Memory B cell (primary cell): ENCODE data around the gene DECR2.
A peak's percentile ranks its signal among the peaks of the same experiment; 100 is the strongest.
"Not testable (repeated sequence)": the region's sequence is repeated elsewhere in the genome, so short reads cannot be mapped to it uniquely, and the experiment has no call there.

ENCODE experiments used
- ATAC-seq: fragments of 150-1000 bp; cut with Tn5 transposase; 2 replicates; pipeline ENCODE4 v1.10.0; 2021; ENCODE audit warnings: low read depth, mild to moderate bottlenecking, moderate library complexity
- DNase-seq, 2 donors: peaks; one replicate each; pipeline ENCODE4 v3.0.0; 2022; ENCODE audit warnings: low spot score in 2 of 2
- H3K27ac Mint-ChIP-seq: one replicate; pipeline ENCODE4 v1.8.0; 2022; ENCODE audit warnings: mild to moderate bottlenecking, moderate library complexity, mixed read lengths
- H3K27me3 Mint-ChIP-seq: one replicate; pipeline ENCODE4 v1.8.0; 2022; ENCODE audit warnings: mixed read lengths
- H3K36me3 Mint-ChIP-seq: one replicate; pipeline ENCODE4 v1.8.0; 2022; ENCODE audit warnings: mild to moderate bottlenecking, mixed read lengths
- H3K4me1 Mint-ChIP-seq: one replicate; pipeline ENCODE4 v1.8.0; 2022; ENCODE audit warnings: mixed read lengths
- H3K4me3 Mint-ChIP-seq: one replicate; pipeline ENCODE4 v1.8.0; 2022; ENCODE audit warnings: mild to moderate bottlenecking, moderate library complexity, mixed read lengths
- H3K9me3 Mint-ChIP-seq: one replicate; pipeline ENCODE4 v1.8.0; 2022; ENCODE audit warnings: mixed read lengths

Gene DECR2

GRCh38 chr16:380762-381011, 21.0 kb upstream of the DECR2 start:
- Mint-ChIP-seq H3K4me1 (peaks cover 13% of the 10 kb centered on the region), H3K4me3 (peak overlapping the region; percentile 64), H3K27ac (no peak overlapping the region), H3K9me3 (no peaks in the 10 kb centered on the region), H3K36me3 (no peaks in the 10 kb centered on the region), H3K27me3 (no peaks in the 10 kb centered on the region)
- DNase-seq (no peak), ATAC-seq (no peak)

DNA sequence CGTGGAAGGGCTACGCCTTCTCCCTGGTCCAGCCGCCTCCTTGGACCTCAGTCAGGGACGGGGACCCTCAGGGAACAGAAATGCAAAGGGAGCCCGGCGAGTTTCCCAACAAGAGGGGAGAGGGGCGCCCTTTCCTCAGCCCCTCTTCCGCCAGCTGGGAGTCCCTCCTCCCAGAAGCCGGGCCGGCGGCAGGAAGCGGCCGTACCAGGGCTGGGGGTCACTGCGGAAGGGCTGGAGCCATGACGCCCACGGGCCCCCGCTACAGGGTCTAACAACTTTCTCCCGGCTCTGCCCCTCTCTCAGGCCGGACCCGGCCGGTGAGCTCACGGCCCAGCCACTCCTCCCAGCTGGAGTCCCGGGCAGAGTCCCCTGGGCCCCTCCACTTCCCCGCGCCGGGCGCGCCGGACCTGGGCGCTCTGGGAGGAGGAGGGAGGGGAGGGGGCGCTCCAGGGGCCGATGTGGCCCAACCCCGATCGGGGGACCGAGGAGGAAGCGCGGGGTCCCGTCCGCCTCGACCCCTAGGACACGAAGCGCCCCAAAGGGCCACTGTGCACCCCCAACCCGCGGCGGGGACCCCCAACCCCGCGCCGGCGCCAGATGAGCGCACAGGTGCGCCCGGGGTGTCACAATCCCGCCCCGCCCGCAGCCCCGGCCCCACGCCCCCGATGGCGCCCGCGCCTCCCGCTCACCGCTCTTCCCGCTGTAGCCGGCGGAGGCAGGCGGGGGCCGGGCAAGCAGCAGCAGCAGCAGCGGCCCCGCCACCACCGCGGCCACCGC, 20.5 kb upstream of the DECR2 start:
- H3K36me3 Mint-ChIP-seq, result no peaks in the 10 kb centered on the region
- no peak overlapping the region for H3K27ac Mint-ChIP-seq
- H3K9me3 Mint-ChIP-seq, result no peaks in the 10 kb centered on the region
- H3K4me1 Mint-ChIP-seq, result peaks cover 13% of the 10 kb centered on the region
- H3K4me3 Mint-ChIP-seq, result peak overlapping the region; percentile 64
- ATAC-seq, result peak; percentile 26
- DNase-seq, result no peak
- H3K27me3 Mint-ChIP-seq, result no peaks in the 10 kb centered on the region

DNA sequence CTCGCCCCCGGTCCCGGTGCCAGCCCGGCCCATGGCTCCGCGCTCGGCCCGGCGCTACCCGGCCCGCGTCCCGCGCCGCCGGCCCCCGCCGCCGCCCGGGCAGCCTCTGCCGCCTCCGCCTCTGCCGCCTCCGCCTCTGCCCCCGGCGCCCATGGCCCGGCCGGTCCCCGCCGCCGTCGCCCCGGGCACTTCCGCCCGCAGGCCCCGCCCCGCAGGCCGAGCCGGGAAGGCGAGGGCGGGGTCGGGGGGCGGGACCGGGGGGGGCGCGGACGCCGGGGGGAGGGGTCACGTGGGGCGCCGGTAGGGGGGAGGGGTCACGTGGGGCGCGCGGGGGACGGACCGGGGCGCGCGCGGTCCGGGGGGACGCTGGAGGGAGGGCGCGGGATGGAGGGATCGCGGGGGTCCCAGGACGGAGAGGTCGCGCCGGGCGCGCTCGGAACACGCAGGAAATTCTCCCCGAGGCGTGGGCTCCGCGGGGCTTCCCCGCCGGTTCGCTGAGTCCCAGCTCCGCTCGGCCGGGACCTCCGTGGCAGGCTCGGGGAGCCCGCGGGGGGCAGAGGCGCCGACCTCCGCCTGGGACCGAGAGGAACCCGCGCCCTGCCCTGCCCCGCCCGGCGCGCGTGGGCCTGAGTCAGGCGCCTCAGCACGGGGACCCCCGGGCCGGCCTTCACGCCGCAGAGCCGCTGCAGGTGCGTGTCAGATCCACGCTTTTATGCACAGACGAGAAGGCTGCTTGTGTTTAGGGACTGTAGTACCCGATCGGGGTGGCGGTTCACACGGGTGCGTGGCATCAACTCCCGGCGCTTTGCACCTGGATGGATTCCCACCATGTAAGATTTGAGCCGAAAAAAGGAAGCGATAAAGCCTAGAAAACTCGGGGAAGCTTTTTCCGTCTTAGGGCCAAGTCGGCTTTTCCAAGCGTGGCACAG, 19.6 kb upstream of the DECR2 start, which contains the start of gene PGAP6:
TSS of gene PGAP6 (minus strand) at position 190 of the 929 bp plus-strand sequence. CDS start at position 33, 157 bp downstream.
- no peaks in the 10 kb centered on the region for H3K27me3 Mint-ChIP-seq
- DNase-seq, result peak; percentile 45 to 66
- no peaks in the 10 kb centered on the region for H3K36me3 Mint-ChIP-seq
- H3K4me3 Mint-ChIP-seq, result peak within 1 kb of the TSS; percentile 84
- peak within 1 kb of the TSS; percentile 43 for H3K27ac Mint-ChIP-seq
- ATAC-seq, result peak; percentile 66
- peaks cover 13% of the 10 kb centered on the region for H3K4me1 Mint-ChIP-seq
- no peaks in the 10 kb centered on the region for H3K9me3 Mint-ChIP-seq

DNA sequence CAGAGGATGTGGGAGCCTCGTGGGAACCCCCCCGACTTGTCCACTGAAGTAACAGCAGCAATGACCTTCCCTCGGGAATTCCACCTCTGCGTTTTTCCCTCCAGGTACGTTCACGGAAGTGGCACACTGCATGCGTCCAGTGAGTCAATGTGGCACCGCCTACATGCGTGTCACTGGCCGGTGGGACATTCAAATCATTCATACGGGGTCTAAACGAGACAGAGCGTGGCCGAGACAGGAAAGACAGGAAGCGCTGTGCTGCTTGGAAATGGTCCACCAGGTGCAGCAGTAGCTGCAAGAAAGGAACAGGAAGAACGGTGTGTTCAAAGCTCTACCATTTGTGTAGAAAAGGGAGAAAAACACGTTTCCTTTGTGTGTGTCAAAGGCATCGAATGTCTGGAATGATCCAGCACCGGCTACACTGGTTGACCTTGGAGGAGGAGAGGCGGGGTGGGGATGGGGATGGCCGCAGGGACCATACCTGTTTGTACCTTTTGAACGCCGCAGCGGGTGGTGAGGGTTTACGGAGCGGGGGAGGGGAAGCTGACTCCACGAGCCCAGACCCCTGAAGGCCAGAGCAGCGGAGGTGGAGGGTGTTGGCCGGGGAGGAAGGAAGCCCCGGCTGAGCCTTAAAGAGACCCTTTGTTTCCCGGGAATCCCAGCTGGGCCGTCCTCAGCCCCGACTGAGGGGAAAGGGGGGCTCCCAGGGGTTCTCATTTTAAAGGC, 18.2 kb upstream of the DECR2 start:
- Mint-ChIP-seq H3K4me1 (peaks cover 13% of the 10 kb centered on the region), H3K9me3 (no peaks in the 10 kb centered on the region), H3K27me3 (no peaks in the 10 kb centered on the region), H3K36me3 (no peaks in the 10 kb centered on the region), H3K4me3 (peak overlapping the region; percentile 84), H3K27ac (peak overlapping the region; percentile 43)
- DNase-seq (no peak), ATAC-seq (peak; percentile 55)

DNA sequence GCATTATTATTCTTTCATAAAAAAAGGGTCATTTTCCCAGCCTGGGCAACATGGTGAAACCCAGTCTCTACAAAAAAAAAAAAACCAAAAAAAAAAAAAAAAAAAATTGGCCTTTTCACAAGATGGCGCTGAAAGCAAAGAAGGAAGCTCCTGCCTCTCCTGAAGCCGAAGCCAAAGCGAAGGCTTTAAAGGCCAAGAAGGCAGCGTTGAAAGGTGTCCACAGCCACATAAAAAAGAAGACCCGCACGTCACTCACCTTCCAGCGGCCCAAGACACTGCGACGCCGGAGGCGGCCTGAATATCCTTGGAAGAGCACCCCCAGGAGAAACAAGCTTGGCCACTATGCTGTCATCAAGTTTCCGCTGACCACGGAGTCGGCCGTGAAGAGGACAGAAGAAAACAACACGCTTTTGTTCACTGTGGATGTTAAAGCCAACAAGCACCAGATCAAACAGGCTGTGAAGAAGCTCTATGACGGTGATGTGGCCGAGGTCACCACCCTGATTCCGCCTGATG, 15.0 kb upstream of the DECR2 start:
- no peak overlapping the region for H3K27ac Mint-ChIP-seq
- H3K36me3 Mint-ChIP-seq, result no peaks in the 10 kb centered on the region
- no peaks in the 10 kb centered on the region for H3K9me3 Mint-ChIP-seq
- DNase-seq (no peak), ATAC-seq (no peak)
- peaks cover 8% of the 10 kb centered on the region for H3K4me1 Mint-ChIP-seq
- no peaks in the 10 kb centered on the region for H3K27me3 Mint-ChIP-seq
- no peak overlapping the region for H3K4me3 Mint-ChIP-seq

- not testable (repeated sequence) for H3K4me3 Mint-ChIP-seq, H3K9me3 Mint-ChIP-seq, H3K27ac Mint-ChIP-seq, H3K36me3 Mint-ChIP-seq, H3K27me3 Mint-ChIP-seq, H3K4me1 Mint-ChIP-seq, DNase-seq, ATAC-seq
Measured at GRCh38 chr16:387761-388666, 13.7 kb upstream of the DECR2 start.

- Mint-ChIP-seq H3K27me3 (no peaks in the 10 kb centered on the region), H3K9me3 (no peaks in the 10 kb centered on the region), H3K4me3 (no peak overlapping the region), H3K27ac (no peak overlapping the region), H3K4me1 (no peaks in the 10 kb centered on the region), H3K36me3 (no peaks in the 10 kb centered on the region)
- ATAC-seq (no peak), DNase-seq (no peak)
Measured at GRCh38 chr16:389352-389751, 12.3 kb upstream of the DECR2 start.

GRCh38 chr16:391885-392335, 9.8 kb upstream of the DECR2 start:
- DNase-seq (peak; percentile 60 to 76), ATAC-seq (peak; percentile 89)
- H3K4me1 Mint-ChIP-seq, result peaks cover 9% of the 10 kb centered on the region
- no peak overlapping the region for H3K27ac Mint-ChIP-seq
- H3K27me3 Mint-ChIP-seq, result no peaks in the 10 kb centered on the region
- no peaks in the 10 kb centered on the region for H3K9me3 Mint-ChIP-seq
- no peak overlapping the region for H3K4me3 Mint-ChIP-seq
- H3K36me3 Mint-ChIP-seq, result no peaks in the 10 kb centered on the region

DNA sequence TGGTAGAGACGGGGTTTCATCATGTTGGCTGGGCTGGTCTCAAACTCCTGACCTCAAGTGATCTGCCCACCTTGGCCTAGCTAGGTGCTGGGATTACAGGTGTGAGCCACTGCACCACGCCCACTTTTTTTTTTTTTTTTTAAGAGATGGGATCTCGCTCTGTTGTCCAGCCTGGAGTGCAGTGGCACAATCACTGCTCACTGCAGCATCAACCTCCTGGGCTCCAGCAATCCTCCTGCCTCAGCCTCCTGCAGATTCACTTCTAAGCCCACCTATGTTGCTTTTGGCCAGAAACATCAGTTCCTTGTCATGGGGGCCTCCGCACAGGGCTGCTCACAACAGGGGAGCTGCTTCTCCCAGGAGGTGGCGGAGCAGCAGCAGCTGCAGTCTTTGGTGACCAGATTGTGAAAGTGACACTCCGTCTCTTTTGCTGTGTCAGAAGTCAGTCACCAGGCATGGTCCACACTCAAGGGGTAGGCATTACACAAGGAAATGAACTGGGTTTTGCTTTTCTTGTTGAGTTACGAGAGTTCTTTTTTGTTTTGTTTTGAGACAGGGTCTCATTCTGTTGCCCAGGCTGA, 9.1 kb upstream of the DECR2 start:
- no peak overlapping the region for H3K27ac Mint-ChIP-seq
- no peak for DNase-seq
- H3K27me3 Mint-ChIP-seq, result no peaks in the 10 kb centered on the region
- H3K4me1 Mint-ChIP-seq, result peaks cover 9% of the 10 kb centered on the region
- H3K36me3 Mint-ChIP-seq, result no peaks in the 10 kb centered on the region
- no peaks in the 10 kb centered on the region for H3K9me3 Mint-ChIP-seq
- H3K4me3 Mint-ChIP-seq, result no peak overlapping the region
- no peak for ATAC-seq

GRCh38 chr16:396199-396598, 5.5 kb upstream of the DECR2 start:
- no peaks in the 10 kb centered on the region for H3K9me3 Mint-ChIP-seq
- no peaks in the 10 kb centered on the region for H3K36me3 Mint-ChIP-seq
- H3K27ac Mint-ChIP-seq, result peak overlapping the region; percentile 24
- ATAC-seq, result no peak
- DNase-seq, result no peak
- H3K4me3 Mint-ChIP-seq, result peak overlapping the region; percentile 93
- peaks cover 22% of the 10 kb centered on the region for H3K4me1 Mint-ChIP-seq
- H3K27me3 Mint-ChIP-seq, result no peaks in the 10 kb centered on the region

DNA sequence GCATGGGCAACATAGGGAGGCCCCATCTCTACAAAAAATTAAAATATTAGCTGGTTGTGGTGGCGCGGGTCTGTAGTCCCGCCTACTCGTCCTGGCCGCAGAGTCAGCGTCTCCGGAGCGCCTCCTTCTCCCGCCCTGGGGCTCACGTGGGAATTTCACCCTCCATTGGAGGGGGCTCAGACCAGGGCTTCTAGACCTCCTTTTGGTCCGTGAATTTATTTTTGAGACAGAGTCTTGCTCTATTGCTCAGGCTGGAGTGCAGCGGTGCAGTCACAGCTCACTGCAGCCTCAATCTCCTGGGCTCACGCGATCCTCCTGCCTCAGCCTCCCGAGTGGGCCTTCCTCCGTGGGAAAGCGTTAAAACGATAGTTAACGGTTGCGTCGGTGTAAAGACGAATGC, 5.1 kb upstream of the DECR2 start:
- Mint-ChIP-seq H3K27me3 (no peaks in the 10 kb centered on the region), H3K9me3 (no peaks in the 10 kb centered on the region), H3K4me3 (peak overlapping the region; percentile 93), H3K27ac (peak overlapping the region; percentile 24), H3K4me1 (peaks cover 22% of the 10 kb centered on the region), H3K36me3 (no peaks in the 10 kb centered on the region)
- no peak for DNase-seq
- no peak for ATAC-seq

- DNase-seq, result peak in 1 of 2 donors; percentile 42
- ATAC-seq, result peak; percentile 5
- Mint-ChIP-seq H3K27ac (peak within 1 kb of the TSS; percentile 72), H3K27me3 (no peaks in the 10 kb centered on the region), H3K9me3 (no peaks in the 10 kb centered on the region), H3K4me1 (peaks cover 22% of the 10 kb centered on the region), H3K36me3 (no peaks in the 10 kb centered on the region), H3K4me3 (peak within 1 kb of the TSS; percentile 93)
Measured at GRCh38 chr16:397135-397661, 4.5 kb upstream of the DECR2 start, which contains the start of gene NME4. Gene NME4, plus strand, starts transcription at chr16:397199. Its CDS starts 24 bp downstream, at chr16:397223.
